Epithelial cell of proximal tubule (primary cell): ENCODE measurements around the gene GPR61. TPM values are rescaled to one million over a fixed set of nuclear protein-coding genes. Genes with fewer than 3 reads are reported as not detected.
A peak's percentile ranks its signal among the peaks of the same experiment; 100 is the strongest.

Source experiments
- DNase-seq: peaks from one replicate; pipeline ENCODE4 v3.0.0-alpha.2; 2011; ENCODE audit warnings: low read depth
- H3K4me3 ChIP-seq: 2 replicates; pipeline ENCODE4 v1.5.1; 2011; ENCODE audit warnings: low read depth, mild to moderate bottlenecking, low read length
- total RNA-seq: library from RNA; depleted of rRNA; stranded (reverse); fragments of >200 nt; gene quantifications from 2 replicates; pipeline ENCODE4 v1.2.3, GENCODE V29; 2015
- TF ChIP-seq, protein P1 (sequence below): conservative IDR thresholded peaks from 2 replicates; pipeline ENCODE4 v1.5.1; 2012; ENCODE audit warnings: low read depth, mild to moderate bottlenecking, low read length

The GPR61 gene, protein sequence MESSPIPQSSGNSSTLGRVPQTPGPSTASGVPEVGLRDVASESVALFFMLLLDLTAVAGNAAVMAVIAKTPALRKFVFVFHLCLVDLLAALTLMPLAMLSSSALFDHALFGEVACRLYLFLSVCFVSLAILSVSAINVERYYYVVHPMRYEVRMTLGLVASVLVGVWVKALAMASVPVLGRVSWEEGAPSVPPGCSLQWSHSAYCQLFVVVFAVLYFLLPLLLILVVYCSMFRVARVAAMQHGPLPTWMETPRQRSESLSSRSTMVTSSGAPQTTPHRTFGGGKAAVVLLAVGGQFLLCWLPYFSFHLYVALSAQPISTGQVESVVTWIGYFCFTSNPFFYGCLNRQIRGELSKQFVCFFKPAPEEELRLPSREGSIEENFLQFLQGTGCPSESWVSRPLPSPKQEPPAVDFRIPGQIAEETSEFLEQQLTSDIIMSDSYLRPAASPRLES
- not detected in 2 replicates for total RNA-seq

DNA sequence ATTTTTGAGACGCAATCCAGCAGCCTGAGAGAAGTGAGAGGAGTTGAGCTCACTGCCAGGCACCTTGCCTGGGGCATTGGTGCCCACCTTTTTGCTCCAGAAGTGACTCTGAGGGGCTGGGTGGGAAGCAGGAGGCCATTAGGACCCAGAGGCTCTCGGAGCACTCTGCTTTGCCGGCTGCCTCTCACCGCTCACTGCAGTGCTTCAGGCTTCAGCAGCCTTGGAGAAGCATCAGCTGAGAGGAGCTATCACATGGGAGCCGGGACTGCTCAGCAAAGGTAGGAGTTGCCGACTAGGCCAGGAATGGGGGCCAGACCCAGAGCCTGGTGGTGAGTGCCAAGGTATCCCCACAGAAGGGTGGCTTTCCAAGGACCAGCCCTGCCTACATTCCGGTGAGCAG is at the start of gene GPR61:
TSS of gene GPR61 (plus strand) at position 197 of the 400 bp plus-strand sequence. CDS start 3,151 bp downstream, outside the sequence.
- DNase-seq = no peak
- TF ChIP-seq, protein P1, sequence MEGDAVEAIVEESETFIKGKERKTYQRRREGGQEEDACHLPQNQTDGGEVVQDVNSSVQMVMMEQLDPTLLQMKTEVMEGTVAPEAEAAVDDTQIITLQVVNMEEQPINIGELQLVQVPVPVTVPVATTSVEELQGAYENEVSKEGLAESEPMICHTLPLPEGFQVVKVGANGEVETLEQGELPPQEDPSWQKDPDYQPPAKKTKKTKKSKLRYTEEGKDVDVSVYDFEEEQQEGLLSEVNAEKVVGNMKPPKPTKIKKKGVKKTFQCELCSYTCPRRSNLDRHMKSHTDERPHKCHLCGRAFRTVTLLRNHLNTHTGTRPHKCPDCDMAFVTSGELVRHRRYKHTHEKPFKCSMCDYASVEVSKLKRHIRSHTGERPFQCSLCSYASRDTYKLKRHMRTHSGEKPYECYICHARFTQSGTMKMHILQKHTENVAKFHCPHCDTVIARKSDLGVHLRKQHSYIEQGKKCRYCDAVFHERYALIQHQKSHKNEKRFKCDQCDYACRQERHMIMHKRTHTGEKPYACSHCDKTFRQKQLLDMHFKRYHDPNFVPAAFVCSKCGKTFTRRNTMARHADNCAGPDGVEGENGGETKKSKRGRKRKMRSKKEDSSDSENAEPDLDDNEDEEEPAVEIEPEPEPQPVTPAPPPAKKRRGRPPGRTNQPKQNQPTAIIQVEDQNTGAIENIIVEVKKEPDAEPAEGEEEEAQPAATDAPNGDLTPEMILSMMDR = no peak
- H3K4me3 ChIP-seq = no peak within 1 kb of the TSS

DNA sequence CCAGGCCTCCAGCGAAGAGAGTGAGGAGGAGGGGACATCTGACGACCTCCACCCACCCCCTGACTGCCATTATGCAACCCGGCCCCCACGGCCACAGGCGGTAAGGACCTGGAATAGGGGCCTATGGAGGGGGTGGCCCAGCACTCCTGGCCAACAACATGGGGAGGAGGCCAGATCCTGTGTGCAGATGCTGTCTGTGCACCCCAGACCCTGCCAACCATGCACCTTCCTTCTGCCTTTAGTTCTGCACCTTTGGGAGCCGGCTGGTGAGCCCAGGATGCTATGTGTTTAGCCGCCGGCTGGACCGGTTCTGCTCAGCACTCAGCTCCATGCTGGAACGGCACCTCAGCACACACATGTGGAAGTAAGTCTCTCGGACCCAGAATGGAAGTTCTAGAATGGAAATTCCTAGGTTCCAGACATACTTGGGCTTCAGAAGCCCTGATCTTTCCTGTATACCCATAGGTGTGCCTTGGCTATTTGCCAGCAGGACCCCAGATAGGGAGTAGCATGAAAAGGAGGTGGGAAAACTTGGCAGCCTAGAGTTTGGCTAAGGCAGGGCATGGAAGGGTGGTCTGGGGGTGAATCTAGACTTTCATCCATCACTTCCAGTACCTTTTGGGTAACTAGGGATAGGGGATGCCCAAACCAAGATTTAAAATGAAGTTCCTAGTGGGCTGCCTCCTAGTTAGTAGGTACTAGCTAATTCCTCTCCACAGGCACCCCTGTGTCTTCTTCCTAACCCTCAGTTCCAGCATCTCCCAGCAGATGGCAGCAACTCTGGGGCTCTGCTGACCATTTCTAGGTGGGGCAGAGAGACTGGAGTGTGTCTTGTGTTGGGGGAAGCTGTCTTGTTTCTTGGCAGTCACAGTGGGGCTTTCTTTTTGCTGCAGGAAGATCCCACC is 49.4 kb upstream of the GPR61 start:
- TF ChIP-seq, protein P1 = peak; percentile 90
- H3K4me3 ChIP-seq = no peak overlapping the region
- no peak for DNase-seq

DNA sequence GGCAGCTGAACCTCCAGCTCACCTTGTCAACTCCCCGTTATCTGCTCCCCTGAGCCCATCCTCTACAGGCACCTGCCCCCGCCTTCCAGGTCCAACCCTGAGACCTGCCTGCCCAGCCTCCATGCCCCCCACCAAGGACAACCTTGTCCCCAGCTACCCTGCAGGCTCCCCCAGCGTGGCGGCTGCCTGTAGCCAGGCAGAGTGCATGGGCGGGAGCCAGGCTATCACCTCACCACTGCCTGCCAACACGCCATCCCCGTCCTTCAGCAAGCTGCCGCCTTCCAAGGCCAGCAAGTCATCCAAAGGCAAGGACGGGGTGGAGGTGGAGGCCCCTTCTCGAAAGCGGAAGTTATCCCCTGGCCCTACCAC is 48.8 kb upstream of the GPR61 start:
- H3K4me3 ChIP-seq = no peak overlapping the region
- no peak for DNase-seq
- TF ChIP-seq, protein P1 = no peak

DNA sequence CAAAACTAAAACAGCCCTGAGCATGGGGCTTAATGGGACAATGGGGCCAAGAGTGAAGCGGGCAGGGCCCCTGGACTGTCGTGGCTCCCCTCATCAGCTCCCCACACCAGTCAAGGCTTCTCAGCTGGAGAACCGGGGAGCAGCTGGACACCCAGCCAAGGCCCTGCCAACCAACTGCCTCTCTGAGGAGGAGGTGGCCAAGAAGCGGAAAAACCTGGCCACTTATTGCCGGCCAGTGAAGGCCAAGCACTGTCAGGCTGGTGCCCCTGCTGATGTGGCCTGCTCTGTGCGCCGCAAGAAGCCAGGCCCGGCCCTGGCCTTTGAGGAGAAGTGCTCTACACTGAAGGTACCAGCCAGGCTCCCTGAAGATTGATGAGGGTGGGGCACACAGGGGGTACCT is 48.3 kb upstream of the GPR61 start:
- no peak overlapping the region for H3K4me3 ChIP-seq
- TF ChIP-seq, protein P1 = no peak
- DNase-seq = no peak

DNA sequence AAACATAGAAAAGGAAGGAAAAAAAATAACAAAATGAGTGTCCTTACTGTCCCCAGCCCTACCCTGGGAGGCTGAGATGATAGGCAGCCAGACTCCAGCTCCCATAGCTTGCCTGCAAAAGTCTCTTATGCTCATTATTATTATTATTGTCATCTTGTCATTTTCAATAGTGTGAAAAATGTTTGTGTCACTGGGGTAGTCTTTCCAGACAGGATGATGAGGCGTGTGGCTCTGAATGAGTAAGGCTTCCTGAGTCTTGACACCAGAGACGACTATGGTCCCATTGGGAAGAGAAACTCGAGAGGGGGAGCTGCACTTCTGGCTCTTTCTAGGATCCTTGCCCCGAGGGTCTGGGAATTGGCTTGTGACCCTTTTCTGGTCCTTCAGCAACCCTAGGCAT is 46.9 kb upstream of the GPR61 start:
- DNase-seq = no peak
- TF ChIP-seq, protein P1 = no peak
- no peak overlapping the region for H3K4me3 ChIP-seq

DNA sequence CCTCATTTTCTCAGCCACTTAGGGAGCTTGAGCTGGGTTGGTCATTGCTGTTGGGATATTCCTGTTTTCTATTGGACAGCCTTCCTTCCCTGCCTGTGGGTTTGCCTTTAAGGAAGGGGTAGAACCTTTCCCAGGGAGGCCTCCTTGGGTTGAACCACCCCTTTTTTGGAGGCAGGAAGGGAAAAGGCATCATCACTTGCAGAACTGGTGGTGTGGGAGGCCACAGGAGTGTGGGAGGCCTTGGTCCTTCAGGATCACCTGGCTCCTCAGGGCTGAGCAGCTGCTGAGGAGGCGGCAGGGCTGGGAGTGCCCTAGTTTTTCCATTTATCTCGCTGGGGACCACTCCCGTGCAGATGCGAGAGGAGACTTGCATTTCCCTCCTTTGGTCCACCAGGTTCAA is 46.4 kb upstream of the GPR61 start:
- no peak for DNase-seq
- TF ChIP-seq, protein P1 = no peak
- no peak overlapping the region for H3K4me3 ChIP-seq
